NCI-H146 treated with DMSO at 0.1 percent for 48 hours (cell line): ENCODE results near the gene MYDGF.

Experiments
- DNase-seq: peaks from one replicate; lab custom pipeline; 2025; ENCODE audit not compliant: unreplicated experiment; lab: John Stamatoyannopoulos, UW

The MYDGF gene

GRCh38 chr19:4676955-4677731 lies 7.0 kb upstream of the MYDGF start:
- DNase-seq: no peak

GRCh38 chr19:4675346-4675745 lies 5.2 kb upstream of the MYDGF start:
- no peak for DNase-seq

- no peak for DNase-seq
These were observed 3.6 kb upstream of the MYDGF start for GRCh38 chr19:4673726-4674125.

- no peak for DNase-seq
These were observed 3.1 kb upstream of the MYDGF start for GRCh38 chr19:4673216-4673615.

- DNase-seq: no peak
These were observed 1.2 kb upstream of the MYDGF start for GRCh38 chr19:4671185-4671851.

- no peak for DNase-seq
These were observed 5.5 kb downstream of the MYDGF start for GRCh38 chr19:4664642-4665041.

GRCh38 chr19:4662812-4663211 lies 7.3 kb downstream of the MYDGF start:
- DNase-seq: no peak

- DNase-seq: no peak
These were observed 8.0 kb downstream of the MYDGF start for GRCh38 chr19:4662020-4662695.

GRCh38 chr19:4660993-4661392 lies 9.1 kb downstream of the MYDGF start:
- DNase-seq: no peak

- DNase-seq: no peak
These were observed 9.9 kb downstream of the MYDGF start for GRCh38 chr19:4660181-4660791.

- DNase-seq: no peak
These were observed 12.3 kb downstream of the MYDGF start for GRCh38 chr19:4657835-4658234.

- DNase-seq: no peak
These were observed 12.9 kb downstream of the MYDGF start for GRCh38 chr19:4657262-4657661.

- no peak for DNase-seq
These were observed 14.0 kb downstream of the MYDGF start for GRCh38 chr19:4656102-4656501.

- DNase-seq: no peak
These were observed 15.4 kb downstream of the MYDGF start for GRCh38 chr19:4654437-4655361.

- DNase-seq: no peak
These were observed 16.2 kb downstream of the MYDGF start for GRCh38 chr19:4653793-4654436.

GRCh38 chr19:4652075-4652474 lies 18.1 kb downstream of the MYDGF start:
- no peak for DNase-seq

- DNase-seq: no peak
These were observed 20.0 kb downstream of the MYDGF start for GRCh38 chr19:4650159-4650558.

GRCh38 chr19:4649392-4650047 lies 20.6 kb downstream of the MYDGF start:
- no peak for DNase-seq
